GM19467 (cell line): ENCODE measurements around the gene EFCAB13.
"Not testable (repeated sequence)": the region's sequence is repeated elsewhere in the genome, so short reads cannot be mapped to it uniquely, and the experiment has no call there.

Experiments
- ATAC-seq: cut with Tn5 transposase; IDR thresholded peaks from one replicate; pipeline ENCODE4 v1.9.1; 2021; ENCODE audit warnings: mild to moderate bottlenecking, moderate library complexity; ENCODE audit not compliant: unreplicated experiment

EFCAB13 gene

DNA sequence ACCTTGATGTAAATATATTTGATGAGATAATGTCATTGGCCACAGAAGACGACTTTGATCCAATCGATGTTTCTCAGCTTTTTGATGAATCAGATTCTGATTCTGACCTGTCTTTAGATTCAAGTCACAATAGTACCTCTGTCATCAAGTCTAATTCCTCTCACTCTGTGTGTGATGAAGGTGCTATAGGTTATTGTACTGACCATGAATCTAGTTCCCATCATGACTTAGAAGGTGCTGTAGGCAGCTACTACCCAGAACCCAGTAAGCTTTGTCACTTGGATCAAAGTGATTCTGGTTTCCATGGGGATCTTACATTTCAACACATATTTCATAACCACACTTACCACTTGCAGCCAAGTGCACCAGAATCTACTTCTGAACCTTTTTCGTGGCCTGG, 101.5 kb downstream of the EFCAB13 start:
- not testable (repeated sequence) for ATAC-seq

DNA sequence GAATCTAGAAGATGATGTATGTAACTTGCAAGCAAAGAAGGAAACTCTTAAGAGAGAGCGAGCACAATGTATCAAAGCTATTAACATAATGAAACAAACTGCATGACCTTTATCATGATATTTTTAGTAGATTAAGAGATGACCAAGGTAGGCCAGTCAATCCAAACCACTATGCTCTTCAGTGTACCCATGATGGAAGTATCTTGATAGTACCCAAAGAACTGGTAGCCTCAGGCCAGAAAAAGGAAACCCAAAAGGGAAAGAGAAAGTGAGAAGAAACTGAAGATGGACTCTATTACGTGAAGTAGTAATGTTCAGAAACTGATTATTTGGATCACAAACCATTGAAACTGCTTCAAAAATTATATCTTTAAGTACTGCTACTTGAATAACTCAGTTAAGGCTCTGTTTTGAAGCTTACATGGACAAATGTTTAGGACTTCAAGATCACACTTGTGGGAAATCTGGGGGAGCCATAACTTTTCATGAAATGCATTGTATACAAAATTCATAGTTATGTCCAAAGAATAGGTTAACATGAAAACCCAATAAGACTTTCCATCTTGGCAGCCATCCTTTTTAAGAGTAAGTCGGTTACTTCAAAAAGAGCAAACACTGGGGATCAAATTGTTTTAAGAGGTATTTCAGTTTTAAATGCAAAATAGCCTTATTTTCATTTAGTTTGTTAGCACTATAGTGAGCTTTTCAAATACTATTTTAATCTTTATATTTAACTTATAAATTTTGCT, 102.3 kb downstream of the EFCAB13 start:
- not testable (repeated sequence) for ATAC-seq

DNA sequence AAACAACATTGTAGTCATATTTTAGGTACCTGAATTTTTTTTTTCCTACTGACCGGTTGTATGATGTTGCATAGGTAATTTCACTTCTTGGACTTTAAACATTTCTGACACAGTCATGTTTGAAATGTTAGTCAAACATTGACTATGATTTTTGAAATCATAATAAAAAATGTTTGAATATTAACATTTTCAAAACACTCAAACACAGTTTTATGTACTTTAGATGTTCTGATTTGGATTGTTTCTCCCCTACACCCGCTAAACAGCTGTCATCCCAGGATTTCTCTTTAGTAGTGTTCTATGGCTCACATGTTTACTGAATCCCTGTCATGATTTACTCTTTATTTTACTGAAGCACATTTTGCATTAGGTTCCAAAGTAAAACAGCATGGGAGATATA, 104.2 kb downstream of the EFCAB13 start:
- no peak for ATAC-seq

DNA sequence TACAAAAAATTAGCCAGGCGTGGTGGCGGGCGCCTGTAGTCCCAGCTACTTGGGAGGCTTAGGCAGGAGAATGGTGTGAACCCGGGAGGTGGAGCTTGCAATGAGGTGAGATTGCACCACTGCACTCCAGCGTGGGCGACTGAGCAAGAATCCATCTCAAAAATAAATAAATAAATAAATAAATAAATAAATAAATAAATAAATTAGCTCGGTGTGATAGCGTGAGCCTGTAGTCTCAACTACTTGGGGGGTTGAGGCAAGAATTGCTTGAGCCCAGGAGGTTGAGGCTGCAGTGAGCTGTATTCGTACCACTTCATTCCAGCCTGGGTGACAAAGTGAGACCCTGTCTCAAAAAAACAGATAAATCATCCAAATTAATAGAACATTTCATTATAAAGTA, 108.5 kb downstream of the EFCAB13 start:
- not testable (repeated sequence) for ATAC-seq

DNA sequence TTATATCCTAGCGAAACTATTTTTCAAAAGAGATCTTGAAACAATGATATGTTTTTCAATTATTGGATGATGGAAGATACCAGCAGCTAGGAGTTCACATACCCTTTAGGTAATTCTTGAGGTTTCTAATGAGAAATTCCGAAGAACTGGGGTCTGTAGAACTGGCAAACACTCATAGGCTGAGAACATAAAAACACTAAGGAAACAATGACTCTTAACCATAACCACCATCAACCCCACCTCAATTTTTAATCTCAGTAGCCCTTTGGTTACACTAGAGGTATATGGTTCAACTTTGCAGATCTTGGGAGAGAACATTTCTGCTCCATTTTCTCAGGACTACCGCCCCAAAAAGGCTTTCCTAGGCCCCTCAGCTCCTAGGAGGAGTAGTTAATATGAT, 141.4 kb downstream of the EFCAB13 start:
- ATAC-seq: no peak

DNA sequence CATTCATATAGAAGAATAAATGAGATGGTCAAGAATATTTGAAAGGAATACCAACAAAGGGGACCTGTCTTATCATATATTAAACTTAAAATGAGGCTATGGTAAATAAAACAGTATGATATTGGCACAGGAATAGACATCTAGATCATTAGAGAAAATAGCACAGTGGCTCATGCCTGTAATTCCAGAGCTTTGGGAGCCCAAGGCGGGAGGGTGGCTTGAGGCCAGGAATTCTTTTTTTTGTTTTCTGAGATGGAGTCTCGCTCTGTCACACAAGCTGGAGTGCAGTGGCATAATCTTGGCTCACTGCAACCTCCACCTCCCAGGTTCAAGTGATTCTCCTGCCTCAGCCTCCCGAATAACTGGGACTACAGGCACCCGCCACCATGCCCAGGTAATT, 143.2 kb downstream of the EFCAB13 start:
- not testable (repeated sequence) for ATAC-seq

DNA sequence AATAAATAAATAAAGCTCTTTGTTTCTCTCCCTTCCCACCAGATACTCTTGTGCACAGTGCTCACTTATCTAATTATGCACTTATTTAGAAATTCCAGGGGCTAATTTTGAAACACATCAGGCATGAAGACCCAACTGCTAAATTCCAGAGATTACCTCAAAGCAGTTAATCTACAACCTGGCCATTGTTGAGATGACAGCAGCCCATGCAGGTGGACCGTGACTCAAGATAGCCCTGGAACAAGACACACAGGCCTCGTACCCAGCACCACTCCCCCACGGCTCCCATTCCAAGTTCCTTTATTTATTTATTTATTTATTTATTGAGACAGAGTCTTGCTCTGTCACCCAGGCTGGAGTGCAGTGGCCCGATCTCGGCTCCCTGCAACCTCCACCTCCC, 147.1 kb downstream of the EFCAB13 start:
- no peak for ATAC-seq

DNA sequence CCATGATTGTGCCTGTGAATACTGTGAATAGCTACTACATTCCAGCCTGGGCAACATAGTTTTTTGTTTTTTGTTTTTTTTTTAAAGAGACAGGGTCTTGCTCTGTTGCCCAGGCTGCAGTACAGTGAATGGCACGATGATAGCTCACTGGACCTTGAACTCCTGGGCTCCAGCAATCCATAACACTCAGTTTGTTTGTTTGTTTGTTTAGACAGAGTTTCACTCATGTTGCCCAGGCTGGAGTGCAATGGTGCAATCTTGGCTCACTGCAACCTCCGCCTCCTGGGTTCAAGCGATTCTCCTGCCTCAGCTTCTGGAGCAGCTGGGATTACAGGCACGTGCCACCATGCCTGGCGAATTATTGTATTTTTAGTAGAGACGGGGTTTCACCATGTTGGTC, 148.3 kb downstream of the EFCAB13 start:
- ATAC-seq: not testable (repeated sequence)
